ENCODE data around the gene FRMD4A.

GRCh38 chr10:13792006-13792405 is 538.7 kb downstream of the FRMD4A start:
- TF ChIP-seq EZH2phosphoT487 (IDR thresholded peaks at IDR 0.05; ENCODE audit: low read depth, severe bottlenecking, unreplicated experiment) = no peak
- TF ChIP-seq CTCF (IDR thresholded peaks at IDR 0.05; ENCODE audit: poor library complexity) = no peak
- no peak for TF ChIP-seq EZH2 (IDR thresholded peaks at IDR 0.05; ENCODE audit: borderline replicate concordance)

Data from hepatocyte (in vitro differentiated cells).